K562 (cell line): Measurements from ENCODE around the gene ADAT2. TPM values are rescaled to one million over a fixed set of nuclear protein-coding genes. Genes with fewer than 3 reads are reported as not detected.

Experiments
- BACH1 ChIP-seq: fragments of 200-800 bp; sonication (Bioruptor generic); IDR thresholded peaks from 2 replicates; pipeline ENCODE4 v1.6.1; 2016; ENCODE audit warnings: missing genetic modification characterization, missing compliant biosample characterization
- FOXP1 ChIP-seq: sonication (generic); formaldehyde crosslinking; IDR thresholded peaks from 2 replicates; pipeline ENCODE4 v1.8.0; 2022; ENCODE audit warnings: mild to moderate bottlenecking, missing genetic modification reagents
- HDAC6 ChIP-seq: IDR thresholded peaks from 2 replicates; pipeline ENCODE4 v1.6.1; 2012; ENCODE audit warnings: low read depth, mild to moderate bottlenecking, control low read depth, inconsistent platforms, low read length, moderate library complexity
- MEF2D ChIP-seq: conservative IDR thresholded peaks from 2 replicates; pipeline ENCODE4 v1.6.1; 2016; ENCODE audit warnings: low read depth, missing genetic modification characterization, missing compliant biosample characterization
- PML ChIP-seq: IDR thresholded peaks from 2 replicates; pipeline ENCODE4 v1.6.1; 2012; ENCODE audit warnings: low read length, inconsistent platforms
- PYGO2 ChIP-seq: fragments of 450-650 bp; IDR thresholded peaks from 2 replicates; pipeline ENCODE4 v1.6.1; 2016; ENCODE audit warnings: mild to moderate bottlenecking, missing genetic modification characterization, moderate library complexity, missing compliant biosample characterization
- RBM25 ChIP-seq: fragments of 200-400 bp; formaldehyde crosslinking; IDR thresholded peaks from 2 replicates; pipeline ENCODE4 v1.6.1; 2018; ENCODE audit warnings: low read length, low read depth, moderate library complexity; ENCODE audit not compliant: severe bottlenecking
- SMAD4 ChIP-seq: fragments of 250-450 bp; sonication (Bioruptor Pico); conservative IDR thresholded peaks from 2 replicates; pipeline ENCODE4 v1.8.0; 2021; ENCODE audit warnings: inconsistent platforms, mild to moderate bottlenecking, moderate library complexity
- SP1 ChIP-seq: sonication (generic); formaldehyde crosslinking; IDR thresholded peaks from 2 replicates; pipeline ENCODE4 v1.8.1; 2022; ENCODE audit warnings: mild to moderate bottlenecking, missing genetic modification reagents
- THAP12 ChIP-seq: fragments of 250-450 bp; sonication (Bioruptor Pico); IDR thresholded peaks from 2 replicates; pipeline ENCODE4 v1.9.0; 2021; ENCODE audit warnings: mild to moderate bottlenecking, inconsistent platforms
- THAP7 ChIP-seq: fragments of 250-450 bp; sonication (Bioruptor Pico); IDR thresholded peaks from 2 replicates; pipeline ENCODE4 v1.5.0; 2021
- ZC3H8 ChIP-seq: fragments of 450-650 bp; IDR thresholded peaks from 2 replicates; pipeline ENCODE4 v1.6.1; 2017
- ZNF354B ChIP-seq: fragments of 250-450 bp; sonication (Bioruptor Pico); IDR thresholded peaks from 2 replicates; pipeline ENCODE4 v1.4.0; 2020
- ZNF449 ChIP-seq: fragments of 250-450 bp; sonication (Bioruptor Pico); IDR thresholded peaks from 2 replicates; pipeline ENCODE4 v1.8.0; 2022; ENCODE audit warnings: moderate library complexity, mild to moderate bottlenecking, inconsistent platforms
- ZNF644 ChIP-seq: fragments of 200-800 bp; sonication (Bioruptor generic); IDR thresholded peaks from 2 replicates; pipeline ENCODE4 v1.6.1; 2016; ENCODE audit warnings: low read depth, missing genetic modification characterization, missing compliant biosample characterization
- ZSCAN29 ChIP-seq: fragments of 450-650 bp; IDR thresholded peaks from 2 replicates; pipeline ENCODE4 v1.6.1; 2017
- polyA plus RNA-seq, 8 experiments: library from polyadenylated mRNA; depleted of rRNA in 4 of 8; stranded (reverse) in 5 of 8; unstranded in 3 of 8; fragments of >200 nt; fragmentation: Nextera tagmentation in 2 of 8; fragmentation: Illumina TruSeq in 1 of 8; extraction: Ambion mirVana in 2 of 8; extraction: Trizol in 1 of 8; gene quantifications; 2 replicates each; pipeline versions ENCODE4 v1.2.1 to v1.2.3, GENCODE V29; 2011 to 2014; ENCODE audit warnings: inconsistent platforms in 1 of 8, missing spikeins in 1 of 8
- total RNA-seq, 7 experiments: library from RNA; depleted of rRNA in 6 of 7; stranded (reverse); fragments of >200 nt in 6 of 7; fragmentation: Illumina TruSeq in 2 of 7; extraction: Trizol in 2 of 7; gene quantifications; 2 replicates each; pipeline versions ENCODE4 v1.2.1 to v1.2.3, GENCODE V29; 2011 to 2021; ENCODE audit warnings: low replicate concordance in 1 of 7
- TF ChIP-seq, protein P1 (sequence below): fragments of 250-450 bp; sonication (Bioruptor Pico); IDR thresholded peaks from 2 replicates; pipeline ENCODE4 v1.4.0; 2020
- TF ChIP-seq, protein P2 (sequence below): sonication (generic); formaldehyde crosslinking; IDR thresholded peaks from 2 replicates; pipeline ENCODE4 v1.8.0; 2023; ENCODE audit warnings: mild to moderate bottlenecking, missing genetic modification reagents

ADAT2 gene
- total and polyA plus RNA-seq, 9 of the 15 experiments (the other 6 are each of a cell fraction or from before 2014, with no cell fraction given): 13.0 to 62.5 (median 31.7) TPM

DNA sequence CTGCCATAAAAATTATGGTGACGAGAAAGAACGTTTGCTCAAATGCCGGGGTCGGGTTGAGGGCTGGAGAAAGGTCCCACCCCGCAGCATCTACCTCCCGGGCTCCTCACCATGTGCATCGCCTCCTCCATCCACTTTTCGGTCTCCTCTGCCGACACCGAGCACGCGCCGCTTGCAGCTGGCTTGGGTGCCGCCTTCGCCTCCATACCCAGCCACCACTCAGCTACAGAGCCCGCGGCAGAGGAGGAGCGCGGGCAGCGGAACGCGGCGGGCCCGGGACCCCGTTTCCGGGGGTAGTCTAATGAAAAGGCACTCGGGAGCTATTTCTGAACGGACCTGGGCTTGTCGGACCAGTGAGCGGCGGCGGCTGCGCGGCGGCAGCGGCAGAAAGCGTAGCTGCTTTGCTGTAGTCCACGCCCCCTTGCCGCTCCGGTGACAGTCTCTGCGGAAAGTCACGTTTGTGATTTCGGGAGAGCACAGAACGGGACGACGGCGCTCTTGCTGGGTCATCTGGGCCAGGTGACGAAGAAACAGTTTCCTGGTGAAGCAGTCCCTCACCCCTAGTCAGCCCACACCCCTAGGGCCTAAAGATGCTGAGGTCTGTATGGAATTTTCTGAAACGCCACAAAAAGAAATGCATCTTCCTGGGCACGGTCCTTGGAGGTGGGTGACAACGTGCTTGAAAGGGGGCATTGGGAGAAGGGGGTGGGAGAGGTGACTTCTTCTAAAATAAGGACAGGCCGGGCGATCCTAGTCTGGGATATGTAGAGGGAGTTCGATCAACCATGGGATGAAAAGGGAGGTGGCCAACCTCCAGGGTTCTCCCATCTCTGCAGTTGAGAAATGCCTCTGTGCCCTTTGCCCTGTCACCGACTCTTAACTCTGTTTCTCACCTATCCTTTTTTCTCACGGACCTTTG, at the start of gene ADAT2, which contains the start of gene PEX3 (continued):
- TF ChIP-seq, protein P1, sequence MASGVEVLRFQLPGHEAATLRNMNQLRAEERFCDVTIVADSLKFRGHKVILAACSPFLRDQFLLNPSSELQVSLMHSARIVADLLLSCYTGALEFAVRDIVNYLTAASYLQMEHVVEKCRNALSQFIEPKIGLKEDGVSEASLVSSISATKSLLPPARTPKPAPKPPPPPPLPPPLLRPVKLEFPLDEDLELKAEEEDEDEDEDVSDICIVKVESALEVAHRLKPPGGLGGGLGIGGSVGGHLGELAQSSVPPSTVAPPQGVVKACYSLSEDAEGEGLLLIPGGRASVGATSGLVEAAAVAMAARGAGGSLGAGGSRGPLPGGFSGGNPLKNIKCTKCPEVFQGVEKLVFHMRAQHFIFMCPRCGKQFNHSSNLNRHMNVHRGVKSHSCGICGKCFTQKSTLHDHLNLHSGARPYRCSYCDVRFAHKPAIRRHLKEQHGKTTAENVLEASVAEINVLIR (CRISPR knock-in tag): peak; percentile 50; the same call in 1 of the 2 replicates
- TF ChIP-seq PML: peak; percentile 79; the same call in 1 of the 2 replicates
- no peak for TF ChIP-seq THAP7 (CRISPR knock-in tag)
- TF ChIP-seq MEF2D (tag): peak; percentile 77
- 0 out of 2 replicates have a peak, but pooled peaks have one; percentile 65 for TF ChIP-seq THAP12 (CRISPR knock-in tag)
- TF ChIP-seq ZNF644 (tag): 0 out of 2 replicates have a peak, but pooled peaks have one; percentile 28
- no peak for TF ChIP-seq ZNF449 (CRISPR knock-in tag)
- 0 out of 2 replicates have a peak, but pooled peaks have one; percentile 50 for TF ChIP-seq FOXP1 (CRISPR knock-in tag)
- TF ChIP-seq PYGO2 (tag): no peak
- no peak for TF ChIP-seq ZC3H8
- peak; percentile 99 for TF ChIP-seq SP1 (CRISPR knock-in tag)
- no peak for TF ChIP-seq HDAC6
- TF ChIP-seq ZNF354B (CRISPR knock-in tag): no peak
- TF ChIP-seq SMAD4: peak; percentile 88
- TF ChIP-seq, protein P2, sequence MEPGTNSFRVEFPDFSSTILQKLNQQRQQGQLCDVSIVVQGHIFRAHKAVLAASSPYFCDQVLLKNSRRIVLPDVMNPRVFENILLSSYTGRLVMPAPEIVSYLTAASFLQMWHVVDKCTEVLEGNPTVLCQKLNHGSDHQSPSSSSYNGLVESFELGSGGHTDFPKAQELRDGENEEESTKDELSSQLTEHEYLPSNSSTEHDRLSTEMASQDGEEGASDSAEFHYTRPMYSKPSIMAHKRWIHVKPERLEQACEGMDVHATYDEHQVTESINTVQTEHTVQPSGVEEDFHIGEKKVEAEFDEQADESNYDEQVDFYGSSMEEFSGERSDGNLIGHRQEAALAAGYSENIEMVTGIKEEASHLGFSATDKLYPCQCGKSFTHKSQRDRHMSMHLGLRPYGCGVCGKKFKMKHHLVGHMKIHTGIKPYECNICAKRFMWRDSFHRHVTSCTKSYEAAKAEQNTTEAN (CRISPR knock-in tag): peak; percentile 75; the same call in 1 of the 2 replicates
- no peak for TF ChIP-seq ZSCAN29
- TF ChIP-seq BACH1: no peak
- TF ChIP-seq RBM25: peak; percentile 70
